Mucosa of descending colon (tissue), 3 donors: ENCODE data around the gene MPRIP. TPM values are rescaled to one million over a fixed set of nuclear protein-coding genes. Genes with fewer than 3 reads are reported as not detected.

Experiments
- ATAC-seq: fragments of 200-7000 bp; cut with Tn5 transposase; one replicate; pipeline ENCODE4 v1.9.1; 2020; ENCODE audit warnings: mild to moderate bottlenecking, moderate library complexity
- DNase-seq, 3 donors: peaks; one replicate each; pipeline ENCODE4 v3.0.0-alpha.2; 2020
- H3K36me3 ChIP-seq: fragments of 200-600 bp; one replicate; pipeline ENCODE4 v1.8.0; 2021; ENCODE audit warnings: low read depth, mild to moderate bottlenecking
- H3K4me1 ChIP-seq: fragments of 200-600 bp; one replicate; pipeline ENCODE4 v1.8.0; 2021; ENCODE audit warnings: low read depth, mild to moderate bottlenecking
- H3K4me3 ChIP-seq: fragments of 200-600 bp; one replicate; pipeline ENCODE4 v1.8.0; 2021; ENCODE audit warnings: mild to moderate bottlenecking
- H3K9me3 ChIP-seq: fragments of 200-600 bp; one replicate; pipeline ENCODE4 v1.8.0; 2021; ENCODE audit warnings: mild to moderate bottlenecking
- CTCF ChIP-seq: fragments of 200-600 bp; IDR thresholded peaks from one replicate; pipeline ENCODE4 v1.8.0; 2022; ENCODE audit warnings: antibody characterized with exemption, mild to moderate bottlenecking
- intact Hi-C, 2 donors: fragments of 100-400 bp; cut with DNase I in 1 of 2; cut with micrococcal nuclease in 1 of 2; formaldehyde crosslinking; loops; one replicate each; pipeline versions ENCODE4 v1.11.0 to v1.11.1; 2022; cut with DNase I, micrococcal nuclease
- total RNA-seq, 3 donors: library from RNA; stranded (reverse); fragmentation: NEBNext Ultra II Directional in 2 of 3; extraction: Animal tissue kit (Norgen Biotek cat#: 25700) in 2 of 3; gene quantifications; one replicate each; pipeline versions ENCODE4 v1.2.1 to v1.2.4, GENCODE V29; 2021 to 2023
- donor health status: DM: no; HTN: no; CAD: no; lungs with moderate emphysema.
- donor health status: DM: no; HTN: no; CAD: no.
- donor health status: DM: no; HTN: yes; CAD: no.

MPRIP gene
- total RNA-seq, 3 donors from 2014 or later = 150 to 249 (median 231) TPM

GRCh38 chr17:17226451-17227265, 184.4 kb downstream of the MPRIP start:
- Histone ChIP-seq H3K9me3 (no peaks in the 10 kb centered on the region), H3K36me3 (peaks cover 18% of the 10 kb centered on the region), H3K4me1 (no peaks in the 10 kb centered on the region), H3K4me3 (no peak overlapping the region)
- TF ChIP-seq CTCF = no peak
- intact Hi-C loops = no loop called here
- DNase-seq (peak in 1 of 3 donors; percentile 24), ATAC-seq (no peak)

GRCh38 chr17:17227608-17228520, 185.6 kb downstream of the MPRIP start:
- DNase-seq = peak in 1 of 3 donors; percentile 25
- intact Hi-C loops = no loop called here
- peaks cover 18% of the 10 kb centered on the region for H3K36me3 ChIP-seq
- TF ChIP-seq CTCF = no peak
- ATAC-seq = no peak
- H3K4me3 ChIP-seq = no peak overlapping the region
- H3K9me3 ChIP-seq = no peaks in the 10 kb centered on the region
- H3K4me1 ChIP-seq = no peaks in the 10 kb centered on the region

- no peaks in the 10 kb centered on the region for H3K4me1 ChIP-seq
- H3K4me3 ChIP-seq = no peak overlapping the region
- ATAC-seq (no peak), DNase-seq (peak in 1 of 3 donors; percentile 36)
- TF ChIP-seq CTCF = no peak
- peaks cover 12% of the 10 kb centered on the region for H3K36me3 ChIP-seq
- intact Hi-C loops = no loop called here
- no peaks in the 10 kb centered on the region for H3K9me3 ChIP-seq
These were observed 186.4 kb downstream of the MPRIP start for GRCh38 chr17:17228521-17229279.

GRCh38 chr17:17229416-17230384, 187.4 kb downstream of the MPRIP start:
- TF ChIP-seq CTCF = no peak
- ATAC-seq (no peak), DNase-seq (no peak)
- Histone ChIP-seq H3K4me3 (no peak overlapping the region), H3K9me3 (no peaks in the 10 kb centered on the region), H3K4me1 (no peaks in the 10 kb centered on the region), H3K36me3 (peaks cover 10% of the 10 kb centered on the region)
- intact Hi-C loops = no loop called here
